GM12878 (cell line): ENCODE results near the gene CASTOR1. TPM values are rescaled to one million over a fixed set of nuclear protein-coding genes. Genes with fewer than 3 reads are reported as not detected.

ENCODE experiments used
- ATAC-seq: fragments of 200-7000 bp; cut with Tn5 transposase; 3 replicates; pipeline ENCODE4 v1.9.1; 2020; ENCODE audit warnings: mild to moderate bottlenecking, moderate library complexity
- BruUV-seq: library from RNA; stranded (reverse); fragments of 400-500 nt; replicated peaks from 2 replicates; lab custom pipeline; 2021; lab: Mats Ljungman, UMichigan
- CTCF ChIA-PET: fragments of 300-600 bp; sonication (Branson Sonifier 250); formaldehyde crosslinking; extraction: SDS; loops from one replicate; lab custom pipeline; 2021; ENCODE audit warnings: inconsistent platforms; lab: Yijun Ruan, JAX
- POLR2A ChIA-PET: fragments of 350-600 bp; formaldehyde crosslinking; extraction: SDS; loops from one replicate; lab custom pipeline; 2021; ENCODE audit warnings: inconsistent platforms; lab: Charles Lee
- RAD21 ChIA-PET: fragments of 300-600 bp; sonication (Branson Sonifier 250); formaldehyde crosslinking; loops from one replicate; lab custom pipeline; 2023; ENCODE audit warnings: antibody characterized with exemption; ENCODE audit not compliant: unreplicated experiment; lab: Charles Lee
- SMC1A ChIA-PET: fragments of 300-600 bp; sonication (Branson Sonifier 250); formaldehyde crosslinking; loops from one replicate; lab custom pipeline; 2023; ENCODE audit not compliant: unreplicated experiment, uncharacterized antibody; lab: Charles Lee
- DNase-seq: peaks from one replicate; pipeline ENCODE4 v3.0.0-alpha.2; 2011; ENCODE audit warnings: low read depth, low spot score
- FAIRE-seq: peaks from 3 replicates; lab custom pipeline; 2011; peaks lifted over from hg19 to GRCh38; lab: Jason Lieb, UNC
- H2AFZ ChIP-seq: 2 replicates; pipeline ENCODE4 v1.6.0; 2011; ENCODE audit warnings: low read depth, low read length, control low read depth; ENCODE audit not compliant: control insufficient read depth
- H3K27ac ChIP-seq: 2 replicates; pipeline ENCODE4 v1.5.1; 2011; ENCODE audit warnings: control low read depth; ENCODE audit not compliant: control insufficient read depth, insufficient read depth
- H3K27me3 ChIP-seq, 2 experiments: replicated peaks in 1 of 2; 2 replicates each; pipeline versions ENCODE4 v1.6.0 to v1.6.1; 2011; ENCODE audit warnings: low read length in 1 of 2; ENCODE audit not compliant: control insufficient read depth in 2 of 2, insufficient read depth in 2 of 2
- H3K36me3 ChIP-seq, 2 experiments: 2 replicates each; pipeline ENCODE4 v1.5.1; 2011; ENCODE audit warnings: low read length in 1 of 2; ENCODE audit not compliant: control insufficient read depth in 2 of 2, insufficient read depth in 2 of 2
- H3K4me1 ChIP-seq: 2 replicates; pipeline ENCODE4 v1.6.1; 2011; ENCODE audit warnings: mild to moderate bottlenecking, low read length, moderate library complexity, mixed read lengths; ENCODE audit not compliant: control insufficient read depth, insufficient read depth
- H3K4me2 ChIP-seq: 2 replicates; pipeline ENCODE4 v1.6.0; 2011; ENCODE audit warnings: control low read depth; ENCODE audit not compliant: control insufficient read depth, insufficient read depth
- H3K4me3 ChIP-seq: fragments of 200-600 bp; sonication (generic); 2 replicates; pipeline ENCODE4 v1.5.1; 2016
- H3K79me2 ChIP-seq: 2 replicates; pipeline ENCODE4 v1.6.0; 2011; ENCODE audit warnings: low read length; ENCODE audit not compliant: control insufficient read depth, insufficient read depth
- H3K9ac ChIP-seq: 2 replicates; pipeline ENCODE4 v1.8.0; 2011; ENCODE audit warnings: low read length, control low read depth, mixed read lengths; ENCODE audit not compliant: control insufficient read depth, insufficient read depth
- H3K9me3 ChIP-seq: replicated peaks from 3 replicates; pipeline ENCODE4 v1.5.1; 2011; ENCODE audit warnings: mild to moderate bottlenecking, low read length; ENCODE audit not compliant: control insufficient read depth, insufficient read depth
- H4K20me1 ChIP-seq: 2 replicates; pipeline ENCODE4 v1.6.0; 2011; ENCODE audit not compliant: control insufficient read depth, insufficient read depth
- EZH2 ChIP-seq: IDR thresholded peaks from 2 replicates; pipeline ENCODE4 v1.6.1; 2012; ENCODE audit warnings: low read depth, mild to moderate bottlenecking, control low read depth, inconsistent platforms, low read length, borderline replicate concordance; ENCODE audit not compliant: control insufficient read depth
- IKZF1 ChIP-seq: fragments of 450-650 bp; conservative IDR thresholded peaks from 2 replicates; pipeline ENCODE4 v1.6.1; 2017; ENCODE audit warnings: antibody characterized with exemption, mild to moderate bottlenecking
- MYB ChIP-seq: fragments of 150-350 bp; IDR thresholded peaks from 2 replicates; pipeline ENCODE4 v1.6.1; 2014; ENCODE audit warnings: mild to moderate bottlenecking, low read depth, low read length, borderline replicate concordance
- POLR2AphosphoS2 ChIP-seq: IDR thresholded peaks from 2 replicates; pipeline ENCODE4 v1.6.1; 2011; ENCODE audit warnings: low read depth, mild to moderate bottlenecking, low read length, improper control_type of control experiment, moderate library complexity
- RB1 ChIP-seq: fragments of 450-650 bp; formaldehyde crosslinking; IDR thresholded peaks from 2 replicates; pipeline ENCODE4 v1.6.1; 2017; ENCODE audit warnings: mild to moderate bottlenecking, borderline replicate concordance
- SIN3A ChIP-seq: IDR thresholded peaks from 2 replicates; pipeline ENCODE4 v1.6.1; 2012; ENCODE audit warnings: low read depth, low read length, improper control_type of control experiment
- SP1 ChIP-seq: IDR thresholded peaks from one replicate; pipeline ENCODE4 v1.6.1; 2011; ENCODE audit warnings: low read depth, low read length
- SPI1 ChIP-seq: IDR thresholded peaks from 2 replicates; pipeline ENCODE4 v1.6.1; 2011; ENCODE audit warnings: low read depth, mild to moderate bottlenecking, low read length, moderate library complexity, borderline replicate concordance; ENCODE audit not compliant: insufficient read depth
- WGBS: methylation state at CpG from one replicate; pipeline ENCODE4 v1.1.6; 2016; ENCODE audit warnings: low lambda C conversion rate; ENCODE audit not compliant: insufficient replicate concordance, insufficient coverage; ENCODE audit errors: missing lambda C conversion rate; 5-methylcytosine and 5-hydroxymethylcytosine counted together
- in situ Hi-C: fragments of 300-500 bp; cut with MboI; formaldehyde crosslinking; loops from 9 replicates; pipeline ENCODE4 v1.14.3; 2018; ENCODE audit warnings: mixed read lengths
- intact Hi-C: fragments of 100-400 bp; cut with micrococcal nuclease; formaldehyde crosslinking; loops from one replicate; pipeline ENCODE4 v1.14.2; 2022; ENCODE audit not compliant: unreplicated experiment
- polyA plus RNA-seq, 11 experiments: library from polyadenylated mRNA; depleted of rRNA in 4 of 11; unstranded in 6 of 11; stranded (reverse) in 5 of 11; fragments of >200 nt; fragmentation: Nextera tagmentation in 4 of 11; fragmentation: Illumina TruSeq in 1 of 11; extraction: Ambion mirVana in 4 of 11; extraction: Trizol in 1 of 11; gene quantifications; 1 replicate in 1 of 11; 2 replicates in 10 of 11; pipeline versions ENCODE4 v1.2.1 to v1.2.3, GENCODE V29; 2011 to 2016; ENCODE audit warnings: inconsistent platforms in 2 of 11, missing spikeins in 2 of 11, low read depth in 1 of 11
- total RNA-seq, 4 experiments: library from RNA; depleted of rRNA in 3 of 4; stranded (reverse); fragments of >200 nt in 3 of 4; fragmentation: Illumina TruSeq in 1 of 4; extraction: Trizol in 1 of 4; gene quantifications; 2 replicates each; pipeline versions ENCODE4 v1.2.1 to v1.2.3, GENCODE V29; 2013 to 2021
- TF ChIP-seq, protein P1 (sequence below): fragments of 450-650 bp; conservative IDR thresholded peaks from 2 replicates; pipeline ENCODE4 v1.6.1; 2017; ENCODE audit warnings: mild to moderate bottlenecking, moderate library complexity
- TF ChIP-seq, protein P2 (sequence below), 3 experiments: IDR thresholded peaks in 2 of 3; conservative IDR thresholded peaks in 1 of 3; 2 replicates each; pipeline ENCODE4 v1.5.1; 2011; ENCODE audit warnings: low read depth in 3 of 3, low read length in 3 of 3, mild to moderate bottlenecking in 3 of 3, control low read depth in 2 of 3, moderate library complexity in 2 of 3, inconsistent platforms in 1 of 3, mixed read lengths in 1 of 3; ENCODE audit not compliant: control insufficient read depth in 2 of 3, insufficient read depth in 1 of 3; ENCODE audit errors: extremely low read depth in 1 of 3

CASTOR1 gene
- total and polyA plus RNA-seq, 10 of the 15 experiments (the other 5 are each of a cell fraction or from before 2014, with no cell fraction given) = 0.31 to 9.1 (median 3.3) TPM

DNA sequence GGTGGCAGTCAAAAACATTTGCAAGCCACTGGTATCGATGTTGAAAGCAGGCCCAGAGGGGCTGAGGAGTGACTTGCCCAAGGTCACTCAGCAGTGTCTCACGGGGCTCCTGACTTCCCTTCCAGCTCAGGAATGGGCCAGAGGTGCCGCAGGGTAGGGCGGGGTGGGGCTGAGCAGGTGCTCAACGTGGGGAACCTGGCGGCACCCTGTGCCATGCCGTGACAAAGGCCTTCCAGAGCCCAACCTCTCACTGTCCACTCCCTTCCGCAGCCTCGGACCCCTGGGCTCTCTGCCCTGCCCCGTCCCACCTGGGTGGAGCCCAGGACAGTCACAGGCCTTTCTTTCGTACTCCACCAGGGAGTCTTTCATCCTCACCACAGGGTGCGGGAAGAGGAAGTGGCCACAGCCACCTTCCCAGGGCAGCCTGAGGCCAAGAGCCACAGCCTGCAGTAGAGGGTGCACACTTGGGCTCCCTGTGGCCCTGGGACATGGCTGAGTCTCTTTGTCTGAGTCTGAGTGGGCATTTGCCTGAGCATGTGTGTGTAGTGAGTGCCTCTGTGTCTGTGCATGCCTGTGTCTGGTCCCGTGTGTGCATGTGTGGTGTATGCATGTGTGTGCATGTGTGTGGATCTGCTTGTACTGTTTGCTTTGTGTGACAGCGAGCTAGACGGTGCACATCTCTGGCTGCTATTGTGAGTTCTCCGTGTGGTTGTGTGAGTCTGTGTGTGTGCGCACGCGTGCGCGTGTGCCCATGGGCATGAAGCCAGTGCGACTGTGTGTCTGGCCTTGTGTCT is 36.7 kb downstream of the CASTOR1 start:
- intact Hi-C loops = no loop called here
- FAIRE-seq (no peak), ATAC-seq (peak; percentile 15), DNase-seq (no peak)
- SMC1A ChIA-PET = interaction anchor here (1.2 kb wide), 1 partner anchor 35 kb away, joined by 4 read pairs; no protein-coding TSS in a partner anchor
- Histone ChIP-seq H3K4me1 (peaks cover 10% of the 10 kb centered on the region), H3K27me3 (no peaks in the 10 kb centered on the region; a peak in 1 of 4 replicates), H3K4me3 (no peak overlapping the region), H2AFZ (no peak overlapping the region), H3K4me2 (no peak overlapping the region), H4K20me1 (no peaks in the 10 kb centered on the region), H3K79me2 (no peaks in the 10 kb centered on the region), H3K27ac (no peak overlapping the region), H3K9ac (no peak overlapping the region), H3K36me3 (no peaks in the 10 kb centered on the region), H3K9me3 (no peaks in the 10 kb centered on the region)
- no TSS peak for BruUV-seq
- POLR2A ChIA-PET = no interaction called here
- RAD21 ChIA-PET = interaction anchor here (1.0 kb wide), 1 partner anchor 35 kb away, joined by 3 read pairs; no protein-coding TSS in a partner anchor
- peak; percentile 46; the same call in 1 of the 2 replicates for TF ChIP-seq IKZF1
- peak; percentile 58; the same call in 1 of the 2 replicates for TF ChIP-seq SPI1
- no peak for TF ChIP-seq POLR2AphosphoS2
- in situ Hi-C loops = no loop called here
- WGBS = 62% methylated on average over 17 of the region's 22 CpGs
- CTCF ChIA-PET = interaction anchor here (0.8 kb wide), 1 partner anchor 11 kb away, joined by 3 read pairs; no protein-coding TSS in a partner anchor

DNA sequence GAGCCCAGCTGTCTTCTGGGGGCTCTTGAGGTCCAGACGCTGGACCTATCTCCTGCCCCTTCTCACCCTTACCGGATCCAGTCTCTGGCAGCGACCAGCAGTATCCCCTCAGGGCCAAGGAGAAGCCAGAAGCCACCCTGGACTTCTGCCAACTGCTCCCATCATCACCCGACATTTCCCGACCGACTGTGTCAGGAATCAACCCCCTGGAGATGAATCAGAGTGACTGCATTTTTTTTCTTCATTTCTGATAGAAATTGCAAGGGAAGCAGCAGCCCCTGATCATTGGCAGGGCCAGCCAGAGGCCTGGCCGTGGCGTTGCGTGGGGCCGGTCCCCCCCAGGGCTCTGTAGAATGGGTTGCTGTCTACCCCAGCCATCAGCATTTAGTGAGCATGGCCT is 37.6 kb downstream of the CASTOR1 start:
- in situ Hi-C loops = no loop called here
- ChIA-PET RAD21 (interaction anchor here (1.5 to 1.6 kb wide), 2 partner anchors 37 to 144 kb away, joined by 4 to 5 read pairs; no protein-coding TSS in a partner anchor), SMC1A (no interaction called here), CTCF (interaction anchor here (1.1 to 1.5 kb wide), 2 partner anchors 37 to 147 kb away, joined by 4 to 5 read pairs; partner anchors contain the start of gene CASTOR1), POLR2A (no interaction called here)
- Histone ChIP-seq H3K79me2 (no peaks in the 10 kb centered on the region), H2AFZ (no peak overlapping the region), H4K20me1 (no peaks in the 10 kb centered on the region), H3K9ac (no peak overlapping the region), H3K4me2 (no peak overlapping the region), H3K9me3 (no peaks in the 10 kb centered on the region), H3K4me3 (no peak overlapping the region), H3K27ac (no peak overlapping the region), H3K36me3 (no peaks in the 10 kb centered on the region), H3K27me3 (peaks cover 2 to 3% of the 10 kb centered on the region in 2 experiments; a peak in 1 of 4 replicates), H3K4me1 (peaks cover 10% of the 10 kb centered on the region)
- TF ChIP-seq SIN3A (no peak), SP1 (no peak), POLR2AphosphoS2 (no peak), EZH2 (no peak), RB1 (no peak), MYB (no peak)
- TF ChIP-seq, protein P1, sequence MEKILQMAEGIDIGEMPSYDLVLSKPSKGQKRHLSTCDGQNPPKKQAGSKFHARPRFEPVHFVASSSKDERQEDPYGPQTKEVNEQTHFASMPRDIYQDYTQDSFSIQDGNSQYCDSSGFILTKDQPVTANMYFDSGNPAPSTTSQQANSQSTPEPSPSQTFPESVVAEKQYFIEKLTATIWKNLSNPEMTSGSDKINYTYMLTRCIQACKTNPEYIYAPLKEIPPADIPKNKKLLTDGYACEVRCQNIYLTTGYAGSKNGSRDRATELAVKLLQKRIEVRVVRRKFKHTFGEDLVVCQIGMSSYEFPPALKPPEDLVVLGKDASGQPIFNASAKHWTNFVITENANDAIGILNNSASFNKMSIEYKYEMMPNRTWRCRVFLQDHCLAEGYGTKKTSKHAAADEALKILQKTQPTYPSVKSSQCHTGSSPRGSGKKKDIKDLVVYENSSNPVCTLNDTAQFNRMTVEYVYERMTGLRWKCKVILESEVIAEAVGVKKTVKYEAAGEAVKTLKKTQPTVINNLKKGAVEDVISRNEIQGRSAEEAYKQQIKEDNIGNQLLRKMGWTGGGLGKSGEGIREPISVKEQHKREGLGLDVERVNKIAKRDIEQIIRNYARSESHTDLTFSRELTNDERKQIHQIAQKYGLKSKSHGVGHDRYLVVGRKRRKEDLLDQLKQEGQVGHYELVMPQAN = no peak
- TF ChIP-seq, protein P2, sequence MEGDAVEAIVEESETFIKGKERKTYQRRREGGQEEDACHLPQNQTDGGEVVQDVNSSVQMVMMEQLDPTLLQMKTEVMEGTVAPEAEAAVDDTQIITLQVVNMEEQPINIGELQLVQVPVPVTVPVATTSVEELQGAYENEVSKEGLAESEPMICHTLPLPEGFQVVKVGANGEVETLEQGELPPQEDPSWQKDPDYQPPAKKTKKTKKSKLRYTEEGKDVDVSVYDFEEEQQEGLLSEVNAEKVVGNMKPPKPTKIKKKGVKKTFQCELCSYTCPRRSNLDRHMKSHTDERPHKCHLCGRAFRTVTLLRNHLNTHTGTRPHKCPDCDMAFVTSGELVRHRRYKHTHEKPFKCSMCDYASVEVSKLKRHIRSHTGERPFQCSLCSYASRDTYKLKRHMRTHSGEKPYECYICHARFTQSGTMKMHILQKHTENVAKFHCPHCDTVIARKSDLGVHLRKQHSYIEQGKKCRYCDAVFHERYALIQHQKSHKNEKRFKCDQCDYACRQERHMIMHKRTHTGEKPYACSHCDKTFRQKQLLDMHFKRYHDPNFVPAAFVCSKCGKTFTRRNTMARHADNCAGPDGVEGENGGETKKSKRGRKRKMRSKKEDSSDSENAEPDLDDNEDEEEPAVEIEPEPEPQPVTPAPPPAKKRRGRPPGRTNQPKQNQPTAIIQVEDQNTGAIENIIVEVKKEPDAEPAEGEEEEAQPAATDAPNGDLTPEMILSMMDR (IDR thresholded peaks at IDR 0.05 in 2 of 3, conservative IDR thresholded peaks at IDR 0.05 in 1 of 3; ENCODE audit: control insufficient read depth in 2 of 3, extremely low read depth in 1 of 3, insufficient read depth in 1 of 3, low read depth in 3 of 3, low read length in 3 of 3) = no peak
- intact Hi-C loops = no loop called here
- 54% methylated on average over 10 of the region's 10 CpGs for WGBS
- no TSS peak for BruUV-seq
- FAIRE-seq (no peak), ATAC-seq (no peak), DNase-seq (no peak)
